ENCODE results near the gene PLEK.
A peak's percentile ranks its signal among the peaks of the same experiment; 100 is the strongest.
"Not testable (repeated sequence)": the region's sequence is repeated elsewhere in the genome, so short reads cannot be mapped to it uniquely, and the experiment has no call there.

PLEK gene

GRCh38 chr2:68352651-68353391 lies 12.3 kb upstream of the PLEK start:
- DNase-seq (ENCODE audit: low read depth, low spot score): no peak

DNA sequence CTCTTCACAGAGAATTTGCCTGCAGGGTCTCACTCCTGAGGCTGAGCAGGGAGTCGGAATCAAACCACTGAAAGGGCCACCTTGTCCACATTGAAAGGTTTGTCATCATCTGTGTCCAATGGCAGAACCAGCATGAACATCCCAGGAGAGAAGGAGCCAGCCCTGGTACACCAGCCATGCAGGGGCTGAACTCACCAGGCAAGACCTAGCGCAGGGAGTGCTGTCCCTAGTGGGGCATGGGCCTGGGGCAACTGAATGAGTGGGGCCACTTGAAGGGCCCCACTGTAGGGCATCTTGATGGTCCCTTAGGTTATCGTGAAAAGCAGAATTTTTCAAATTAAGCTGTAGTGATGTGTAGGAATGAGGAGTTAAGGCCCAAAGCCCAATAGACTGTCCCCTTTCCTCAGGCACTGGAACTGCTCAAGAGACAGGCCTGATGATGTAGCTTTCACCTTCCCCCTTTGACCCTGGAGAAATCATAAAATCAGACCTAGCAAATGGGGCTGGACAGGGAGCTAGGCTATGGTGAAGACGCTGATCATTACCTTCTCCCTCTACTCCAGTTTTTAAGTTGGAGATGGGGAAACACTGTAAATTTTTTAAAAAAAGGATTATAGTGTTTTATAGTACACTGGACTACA lies 8.4 kb upstream of the PLEK start:
- no peak for DNase-seq (ENCODE audit: low read depth, low spot score)

DNA sequence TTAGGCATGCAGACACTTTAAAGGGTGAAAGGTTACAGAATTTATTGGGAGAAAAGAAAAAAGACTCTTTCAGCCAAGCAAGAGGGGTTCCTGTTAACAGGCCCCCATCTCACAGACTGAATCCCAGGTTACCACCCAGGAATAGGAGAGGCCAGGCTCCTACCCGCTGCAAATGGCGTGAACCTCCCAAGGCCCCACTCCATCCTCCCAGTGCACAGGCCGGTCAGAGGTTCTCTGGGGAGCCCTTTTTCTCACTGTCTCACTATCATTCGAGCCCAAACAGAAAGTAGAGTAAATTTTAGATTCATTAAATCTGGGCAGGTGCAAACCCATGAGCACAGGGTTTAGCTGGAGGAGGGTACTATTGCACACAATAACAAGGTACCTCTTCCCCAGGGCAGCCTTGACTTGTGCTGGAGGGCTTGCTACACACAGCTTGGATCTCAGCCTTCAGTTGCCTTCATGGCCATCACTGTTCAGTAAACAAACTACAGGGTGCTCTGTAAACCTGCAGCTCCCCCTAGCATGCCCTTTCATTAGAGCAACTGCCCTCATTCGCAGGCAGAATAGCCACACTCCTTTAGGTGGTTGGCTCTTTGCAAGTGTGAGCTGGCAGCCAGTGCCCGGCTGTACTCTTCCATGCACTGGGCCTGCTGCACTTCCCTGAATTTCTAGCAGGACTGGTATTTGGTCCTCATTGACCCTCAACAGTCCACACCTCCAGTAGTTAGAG lies 7.3 kb upstream of the PLEK start:
- DNase-seq (ENCODE audit: low read depth, low spot score): no peak

GRCh38 chr2:68359889-68360288 lies 5.2 kb upstream of the PLEK start:
- DNase-seq (ENCODE audit: low read depth, low spot score): no peak

- DNase-seq (ENCODE audit: low read depth, low spot score): peak; percentile 70
Measured at GRCh38 chr2:68362069-68362468, 3.0 kb upstream of the PLEK start.

- DNase-seq (ENCODE audit: low read depth, low spot score): no peak
Measured at GRCh38 chr2:68362749-68363148, 2.3 kb upstream of the PLEK start.

- no peak for DNase-seq (ENCODE audit: low read depth, low spot score)
Measured at GRCh38 chr2:68363721-68364120, 1.4 kb upstream of the PLEK start.

- no peak for DNase-seq (ENCODE audit: low read depth, low spot score)
Measured at GRCh38 chr2:68366083-68366560, 1.0 kb downstream of the PLEK start.

GRCh38 chr2:68367953-68368653 lies 3.0 kb downstream of the PLEK start:
- DNase-seq (ENCODE audit: low read depth, low spot score): no peak

DNA sequence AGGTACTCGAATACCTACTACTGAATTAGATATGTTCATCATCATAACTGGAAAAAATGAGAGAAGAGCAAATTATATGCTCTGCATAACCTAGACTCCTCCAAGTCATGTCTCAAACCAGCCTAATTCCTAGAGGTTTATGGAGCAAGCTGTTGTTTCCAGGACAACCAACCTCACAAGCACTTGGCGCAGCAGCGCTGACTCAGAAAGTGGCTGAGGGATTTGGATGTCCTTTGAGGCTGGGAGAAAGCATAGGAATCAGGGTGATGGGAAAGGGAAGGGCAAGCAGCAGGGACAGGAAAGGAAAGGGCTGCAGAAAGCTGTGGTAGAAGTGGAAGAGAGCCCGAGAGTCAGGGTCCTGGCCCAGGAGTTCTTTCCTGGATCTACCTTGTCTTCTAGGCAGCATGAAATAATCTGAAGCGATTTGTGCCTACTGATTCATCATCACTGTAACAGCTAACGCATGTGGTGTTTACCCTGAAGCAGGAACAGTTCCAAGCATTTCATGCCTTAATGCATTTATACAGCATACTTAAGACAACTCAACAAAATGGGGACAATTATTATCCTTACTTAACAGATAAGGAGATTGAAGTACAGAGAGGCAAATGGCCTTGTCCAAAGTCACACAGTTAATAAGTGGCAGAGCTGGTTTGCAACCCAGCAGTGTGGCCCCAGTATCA lies 3.7 kb downstream of the PLEK start:
- DNase-seq (ENCODE audit: low read depth, low spot score): no peak

GRCh38 chr2:68369337-68369734 lies 4.3 kb downstream of the PLEK start:
- DNase-seq (ENCODE audit: low read depth, low spot score): no peak

- DNase-seq (ENCODE audit: low read depth, low spot score): no peak
Measured at GRCh38 chr2:68371138-68371537, 6.1 kb downstream of the PLEK start.

- no peak for DNase-seq (ENCODE audit: low read depth, low spot score)
Measured at GRCh38 chr2:68371581-68371980, 6.5 kb downstream of the PLEK start.

GRCh38 chr2:68372485-68372884 lies 7.4 kb downstream of the PLEK start:
- no peak for DNase-seq (ENCODE audit: low read depth, low spot score)

- DNase-seq (ENCODE audit: low read depth, low spot score): no peak
Measured at GRCh38 chr2:68374184-68374583, 9.1 kb downstream of the PLEK start.

- no peak for DNase-seq (ENCODE audit: low read depth, low spot score)
Measured at GRCh38 chr2:68375582-68375981, 10.5 kb downstream of the PLEK start.

- no peak for DNase-seq (ENCODE audit: low read depth, low spot score)
Measured at GRCh38 chr2:68377137-68377780, 12.2 kb downstream of the PLEK start.

DNA sequence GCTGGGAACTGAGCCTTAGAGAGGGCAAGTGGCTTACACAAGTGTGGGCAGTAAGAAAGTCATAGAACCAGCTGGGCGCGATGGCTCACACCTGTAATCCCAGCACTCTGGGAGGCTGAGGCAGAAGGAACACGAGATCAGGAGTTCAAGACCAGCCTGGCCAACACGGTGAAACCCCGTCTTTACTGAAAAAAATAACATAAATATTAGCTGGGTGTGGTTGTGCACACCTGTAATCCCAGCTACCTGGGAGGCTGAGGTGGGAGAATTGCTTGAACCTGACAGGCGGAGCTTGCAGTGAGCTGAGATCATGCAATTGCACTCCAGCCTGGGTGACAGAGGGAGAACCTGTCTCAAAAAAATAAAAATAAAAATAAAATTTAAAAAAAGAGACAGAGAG lies 13.7 kb downstream of the PLEK start:
- not testable (repeated sequence) for DNase-seq (ENCODE audit: low read depth, low spot score)

DNA sequence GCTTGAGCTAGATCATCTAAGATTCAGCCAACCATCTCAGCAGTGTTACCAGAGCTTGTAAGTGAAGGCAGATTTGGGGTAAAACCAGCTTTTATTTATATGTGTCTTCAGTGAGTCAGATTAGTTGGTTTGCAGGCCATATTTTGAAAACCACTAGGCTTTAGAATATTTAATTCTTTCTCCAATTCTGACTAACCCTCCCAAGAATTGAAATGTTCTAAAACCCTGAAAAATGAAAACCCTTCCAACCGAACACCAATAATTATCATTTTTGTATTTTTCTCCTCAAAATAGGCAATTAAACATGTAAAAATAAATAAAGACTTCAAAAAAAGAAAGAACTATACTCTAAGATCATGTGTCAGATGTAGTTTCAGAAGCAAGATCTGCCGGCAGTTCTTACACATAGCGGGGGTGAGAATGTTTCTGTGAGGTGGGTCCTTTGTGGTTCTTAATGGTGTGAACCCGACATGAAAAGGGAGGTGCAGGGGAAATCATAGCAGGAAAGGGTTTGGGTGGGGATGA lies 14.2 kb downstream of the PLEK start:
- no peak for DNase-seq (ENCODE audit: low read depth, low spot score)

DNA sequence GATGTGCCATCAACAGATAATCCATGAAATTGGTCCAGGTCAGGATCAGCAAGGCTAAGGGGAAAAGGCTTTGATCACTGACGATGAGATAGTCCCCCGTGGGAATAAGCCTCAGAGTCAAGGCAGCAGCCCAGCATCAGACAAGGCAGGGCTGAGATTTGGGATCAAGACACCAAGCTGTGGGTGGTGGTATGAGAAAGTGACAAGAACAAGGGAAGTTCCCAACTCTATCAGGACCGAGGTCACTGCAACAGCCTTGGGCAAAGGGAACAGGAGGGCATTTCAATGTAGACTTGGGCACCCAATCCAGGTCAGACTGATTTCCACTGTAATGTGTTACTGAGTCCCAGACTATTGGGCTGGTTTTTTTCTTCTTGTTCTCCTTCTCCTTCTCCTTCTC lies 18.7 kb downstream of the PLEK start:
- DNase-seq (ENCODE audit: low read depth, low spot score): no peak

Measured in activated CD4-positive, CD25-positive, alpha-beta regulatory T cell treated with anti-CD3 and anti-CD28 coated beads, Interleukin-2, amount 50 U/mL, for 16 hours (primary cell).